NCI-H2171 treated with DMSO at 0.1 percent for 48 hours (cell line): ENCODE data around the gene PCBP1.
A peak's percentile ranks its signal among the peaks of the same experiment; 100 is the strongest.
"Not testable (repeated sequence)": the region's sequence is repeated elsewhere in the genome, so short reads cannot be mapped to it uniquely, and the experiment has no call there.

Experiments used
- DNase-seq: peaks from one replicate; lab custom pipeline; 2025; lab: John Stamatoyannopoulos, UW

The PCBP1 gene

GRCh38 chr2:70125498-70125898 is 38.2 kb downstream of the PCBP1 start:
- no peak for DNase-seq

DNA sequence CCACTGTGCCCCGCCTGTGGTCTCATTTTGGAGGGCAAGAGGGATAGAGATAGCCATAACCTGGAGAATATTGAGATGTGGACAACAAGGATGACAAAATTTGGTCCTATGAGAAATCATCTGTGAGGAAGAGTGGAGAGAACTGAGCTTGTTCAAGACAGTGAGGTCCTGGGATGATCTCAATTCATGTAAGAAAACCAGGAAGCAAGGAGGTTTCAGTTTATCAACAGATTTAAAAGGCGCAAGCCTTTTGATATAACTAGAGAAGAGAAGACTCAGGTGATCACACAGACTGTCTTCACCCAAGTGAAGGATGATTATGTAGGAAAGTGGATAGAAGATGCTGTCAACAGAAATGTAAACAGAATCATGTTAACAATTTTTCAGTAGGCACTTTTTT is 39.1 kb downstream of the PCBP1 start:
- no peak for DNase-seq

DNA sequence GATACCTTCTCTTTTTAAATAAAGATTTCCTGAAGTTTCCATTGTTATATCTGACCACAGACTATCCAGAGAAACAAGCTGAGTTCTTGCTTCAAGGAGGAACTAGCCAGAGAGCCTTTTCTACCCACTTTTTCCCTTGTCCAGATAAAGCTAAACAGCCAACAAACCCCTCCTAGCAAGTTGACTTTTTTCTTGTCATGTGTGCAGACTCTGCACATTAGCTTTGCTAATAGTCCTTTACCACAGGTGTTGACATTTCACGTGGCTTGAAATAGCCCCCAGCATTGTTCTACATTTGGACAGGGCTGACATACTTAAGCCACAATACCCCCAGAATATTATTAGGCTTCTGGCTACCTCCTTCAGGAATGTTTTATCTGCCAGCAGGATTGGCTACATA is 40.7 kb downstream of the PCBP1 start:
- DNase-seq: no peak

DNA sequence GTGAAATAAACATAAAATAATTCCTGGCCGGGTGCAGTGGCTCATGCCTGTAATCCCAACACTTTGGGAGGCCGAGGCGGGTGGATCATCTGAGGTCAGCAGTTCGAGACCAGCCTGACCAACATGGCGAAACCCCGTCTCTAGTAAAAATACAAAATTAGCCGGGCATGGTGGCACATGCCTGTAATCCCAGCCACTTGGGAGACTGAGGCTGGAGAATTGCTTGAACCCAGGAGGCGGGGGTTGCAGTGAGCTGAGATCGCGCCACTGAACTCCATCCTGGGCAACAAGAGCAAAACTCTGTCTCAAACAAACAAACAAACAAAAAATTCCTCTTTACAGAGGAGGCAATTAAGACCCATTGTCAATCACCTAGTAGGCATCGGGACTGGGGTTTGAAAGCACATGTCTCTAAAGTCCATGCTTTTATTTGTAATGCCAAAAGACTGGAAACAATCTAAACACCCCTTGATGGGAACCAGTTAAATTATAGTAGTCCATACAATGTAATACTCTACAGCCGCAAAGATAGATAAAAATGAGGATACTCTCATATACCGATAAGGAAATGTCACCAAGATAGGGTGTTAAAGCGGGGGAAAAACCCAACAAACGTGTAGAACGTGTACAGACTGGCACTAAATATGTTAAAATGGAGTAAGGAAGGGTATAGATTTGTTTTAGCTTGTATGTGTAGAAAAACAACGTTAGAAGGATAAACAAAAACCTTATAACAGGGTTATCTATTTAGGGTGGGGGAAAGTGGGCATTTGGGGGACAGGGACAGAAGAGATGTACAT is 44.3 kb downstream of the PCBP1 start:
- peak; percentile 28 for DNase-seq

DNA sequence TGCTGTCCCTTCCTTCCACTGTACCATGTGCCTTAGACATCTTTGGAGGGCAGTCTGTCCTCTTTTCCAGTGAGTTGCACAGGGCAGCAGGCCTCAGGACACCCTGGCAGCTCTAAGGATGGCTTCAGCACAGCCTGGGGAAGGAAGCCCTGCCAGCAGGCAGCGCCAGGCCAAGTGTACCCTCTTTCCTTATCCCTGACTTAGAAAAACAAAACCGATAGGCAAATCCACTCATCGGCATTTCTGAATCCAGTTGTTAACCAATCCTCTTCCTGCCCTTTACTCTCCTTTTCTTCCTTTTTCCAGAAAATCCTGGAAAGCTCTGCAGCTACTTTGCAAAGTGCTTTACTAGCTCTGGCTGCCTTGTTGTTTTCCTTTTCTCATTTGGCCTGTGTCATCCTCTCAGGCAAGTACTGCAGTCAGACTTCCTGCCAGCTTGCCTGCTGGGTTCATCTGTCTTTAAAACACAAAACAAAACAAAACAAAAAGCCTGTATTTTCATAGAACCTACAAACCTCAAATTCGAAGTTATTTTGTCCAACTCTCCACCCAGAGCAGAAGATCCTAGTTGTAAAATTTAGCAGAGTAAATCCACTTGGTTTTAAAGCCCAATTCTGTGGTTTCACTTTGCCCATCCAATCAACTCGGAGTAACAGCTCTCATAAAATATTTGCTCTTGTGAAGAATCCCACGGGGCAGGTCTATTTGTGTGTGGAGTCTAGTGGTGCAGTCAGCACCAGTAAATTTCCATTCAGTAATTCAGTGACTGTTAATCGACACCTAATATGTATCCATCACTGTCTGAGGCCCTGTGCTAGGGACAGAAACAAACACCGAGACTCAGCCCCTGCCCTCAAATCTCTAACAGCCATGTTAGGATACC is 45.2 kb downstream of the PCBP1 start:
- DNase-seq: peak; percentile 95

DNA sequence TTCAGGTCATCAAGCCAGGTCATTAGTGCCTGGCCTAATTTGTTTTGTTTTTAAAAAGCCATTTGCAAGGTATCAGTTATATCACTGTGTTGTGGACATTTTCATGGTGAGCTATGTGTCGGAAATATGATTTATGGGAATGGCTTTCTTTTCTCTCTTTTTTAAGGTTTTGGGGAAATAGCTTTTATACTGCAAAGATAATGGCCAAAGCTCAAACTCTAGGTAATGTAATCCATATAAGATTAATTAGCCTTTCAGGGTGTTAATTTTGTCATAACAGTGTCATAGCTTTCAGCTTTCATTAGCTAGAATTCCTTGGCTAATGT is 45.8 kb downstream of the PCBP1 start:
- no peak for DNase-seq

GRCh38 chr2:70133491-70134322 is 46.4 kb downstream of the PCBP1 start:
- DNase-seq: peak; percentile 95

DNA sequence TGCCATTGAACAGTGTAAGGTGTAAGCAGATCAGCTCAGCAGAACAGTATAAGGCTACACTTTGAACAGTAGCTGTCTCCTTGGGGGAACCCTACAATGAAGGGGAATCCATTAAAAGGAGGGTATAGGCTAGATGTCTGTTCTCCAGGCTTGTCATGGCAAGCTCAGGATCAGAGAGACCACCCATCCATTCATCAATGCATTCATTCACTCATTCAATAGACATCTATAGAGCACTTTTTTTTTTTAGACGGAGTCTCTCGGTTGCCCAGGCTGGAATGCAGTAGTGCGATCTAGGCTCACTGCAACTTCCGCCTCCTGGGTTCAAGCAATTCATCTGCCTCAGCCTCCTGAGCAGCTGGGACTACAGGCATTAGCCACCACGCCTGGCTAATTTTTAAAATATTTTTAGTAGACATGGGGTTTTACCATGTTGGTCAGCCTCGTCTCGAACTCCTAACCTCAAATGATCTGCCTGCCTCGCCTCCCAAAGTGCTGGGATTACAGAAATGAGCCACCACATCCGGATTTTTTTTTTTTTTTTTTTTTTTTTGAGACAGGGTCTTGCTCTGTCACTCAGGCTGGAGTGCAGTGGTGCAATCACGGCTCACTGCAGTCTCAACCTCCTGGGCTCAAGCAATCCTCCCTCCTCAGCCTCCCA is 47.2 kb downstream of the PCBP1 start:
- not testable (repeated sequence) for DNase-seq
